Left forelimb (tissue), 1 donor: ENCODE measurements around the gene CAPN13.

Experiments
- DNase-seq: peaks from one replicate; pipeline ENCODE4 v3.0.0-alpha.2; 2018; ENCODE audit warnings: low spot score

CAPN13 gene

GRCh38 chr2:30705056-30705455 lies 102.2 kb downstream of the CAPN13 start:
- no peak for DNase-seq

- DNase-seq: no peak
These were observed 102.8 kb downstream of the CAPN13 start for GRCh38 chr2:30704309-30705020.

GRCh38 chr2:30702694-30703093 lies 104.6 kb downstream of the CAPN13 start:
- no peak for DNase-seq

- DNase-seq: no peak
These were observed 105.5 kb downstream of the CAPN13 start for GRCh38 chr2:30701782-30702181.

- DNase-seq: peak; percentile 11
These were observed 109.8 kb downstream of the CAPN13 start for GRCh38 chr2:30697242-30698103.

- DNase-seq: no peak
These were observed 111.5 kb downstream of the CAPN13 start for GRCh38 chr2:30695749-30696148.

- no peak for DNase-seq
These were observed 112.8 kb downstream of the CAPN13 start for GRCh38 chr2:30694286-30695055.

GRCh38 chr2:30693821-30694281 lies 113.4 kb downstream of the CAPN13 start:
- no peak for DNase-seq

GRCh38 chr2:30692829-30693275 lies 114.4 kb downstream of the CAPN13 start:
- DNase-seq: no peak

GRCh38 chr2:30691948-30692828 lies 115.1 kb downstream of the CAPN13 start:
- DNase-seq: no peak

- DNase-seq: no peak
These were observed 115.9 kb downstream of the CAPN13 start for GRCh38 chr2:30691091-30691947.

- no peak for DNase-seq
These were observed 117.1 kb downstream of the CAPN13 start for GRCh38 chr2:30690126-30690561.

- no peak for DNase-seq
These were observed 117.6 kb downstream of the CAPN13 start for GRCh38 chr2:30689496-30690125.

GRCh38 chr2:30688956-30689401 lies 118.3 kb downstream of the CAPN13 start:
- no peak for DNase-seq

GRCh38 chr2:30686669-30687068 lies 120.6 kb downstream of the CAPN13 start:
- DNase-seq: no peak

- DNase-seq: no peak
These were observed 121.2 kb downstream of the CAPN13 start for GRCh38 chr2:30686000-30686399.

- no peak for DNase-seq
These were observed 122.2 kb downstream of the CAPN13 start for GRCh38 chr2:30684996-30685395.

- no peak for DNase-seq
These were observed 122.7 kb downstream of the CAPN13 start for GRCh38 chr2:30684516-30684915.

- no peak for DNase-seq
These were observed 123.2 kb downstream of the CAPN13 start for GRCh38 chr2:30684026-30684425.
